Activated T-helper 1 cell treated with anti-CD3 and anti-CD28 coated beads, Interleukin-12 subunit alpha, Interleukin-12 subunit beta, Interleukin-2, Interleukin-4 antibody, amounts not matched to agents 30 ng/mL and 10 ng/mL and 1 ng/mL, durations not matched to agents 14 hours and 24 hours and 36 hours (primary cell): Measurements from ENCODE around the gene TNRC18. TPM values are rescaled to one million over a fixed set of nuclear protein-coding genes. Genes with fewer than 3 reads are reported as not detected.

Experiments used
- DNase-seq: peaks from one replicate; pipeline ENCODE4 v3.0.0; 2021; ENCODE audit warnings: low spot score
- H3K27ac Mint-ChIP-seq: one replicate; pipeline ENCODE4 v1.8.0; 2021; ENCODE audit warnings: mild to moderate bottlenecking, mixed read lengths
- H3K27me3 Mint-ChIP-seq: one replicate; pipeline ENCODE4 v1.8.0; 2022; ENCODE audit warnings: mild to moderate bottlenecking, moderate library complexity, mixed read lengths; ENCODE audit not compliant: insufficient read depth
- H3K36me3 Mint-ChIP-seq: one replicate; pipeline ENCODE4 v1.8.0; 2021; ENCODE audit warnings: low read depth, mixed read lengths
- H3K4me1 Mint-ChIP-seq: one replicate; pipeline ENCODE4 v1.8.0; 2021; ENCODE audit warnings: low read depth, mixed read lengths
- H3K4me3 Mint-ChIP-seq: one replicate; pipeline ENCODE4 v1.8.0; 2021; ENCODE audit warnings: mild to moderate bottlenecking, moderate library complexity, mixed read lengths
- H3K9me3 Mint-ChIP-seq: one replicate; pipeline ENCODE4 v1.8.0; 2021; ENCODE audit warnings: mixed read lengths
- intact Hi-C: fragments of 100-400 bp; cut with micrococcal nuclease; formaldehyde crosslinking; loops from one replicate; pipeline ENCODE4 v1.15.1; 2024
- total RNA-seq: library from RNA; stranded (reverse); gene quantifications from 2 replicates; pipeline ENCODE4 v1.2.3, GENCODE V29; 2022

TNRC18 gene
- total RNA-seq, 1 donor from 2014 or later, result 48.7 TPM

DNA sequence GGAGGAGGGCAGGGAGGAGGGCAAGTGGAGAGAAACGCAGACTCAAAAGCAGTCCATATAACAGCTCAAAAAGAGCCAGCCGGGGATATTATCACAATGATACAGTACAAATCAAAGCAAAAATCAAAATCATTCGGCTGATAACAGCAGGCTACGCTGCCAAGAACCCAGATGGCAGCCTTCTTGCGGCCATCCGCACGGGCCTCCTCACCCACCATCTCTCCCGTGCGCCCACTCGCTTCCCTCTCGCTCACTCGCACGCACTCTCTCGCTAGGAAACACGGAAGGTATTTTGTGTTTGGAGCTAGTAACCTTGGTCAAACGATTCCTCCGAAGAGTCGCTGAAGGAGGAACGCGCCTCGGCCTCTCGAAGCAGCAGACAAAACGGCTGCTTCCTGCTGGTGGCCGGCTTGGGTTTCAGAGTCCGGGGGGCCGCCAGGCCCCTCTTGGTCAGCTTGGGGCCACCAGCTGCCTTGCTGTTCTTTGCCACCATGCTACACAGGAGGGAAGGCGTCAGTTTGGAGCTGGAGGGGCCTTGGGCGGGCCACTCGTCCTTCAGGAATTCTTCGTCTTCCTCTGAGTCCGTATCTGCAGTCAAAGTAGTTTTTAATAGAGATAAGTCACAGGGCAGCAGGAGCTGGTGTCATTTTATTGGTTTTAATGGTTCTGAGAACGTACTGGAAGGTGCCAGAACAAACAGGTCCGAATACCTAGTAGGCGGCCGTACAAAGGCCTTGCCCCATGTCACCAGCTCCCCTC is 71.9 kb downstream of the TNRC18 start:
- Mint-ChIP-seq H3K4me1 (peaks cover 17% of the 10 kb centered on the region), H3K27ac (no peak overlapping the region), H3K4me3 (no peak overlapping the region), H3K36me3 (peaks cover 28% of the 10 kb centered on the region), H3K27me3 (no peaks in the 10 kb centered on the region), H3K9me3 (no peaks in the 10 kb centered on the region)
- DNase-seq, result no peak
- intact Hi-C loops, result no loop called here

DNA sequence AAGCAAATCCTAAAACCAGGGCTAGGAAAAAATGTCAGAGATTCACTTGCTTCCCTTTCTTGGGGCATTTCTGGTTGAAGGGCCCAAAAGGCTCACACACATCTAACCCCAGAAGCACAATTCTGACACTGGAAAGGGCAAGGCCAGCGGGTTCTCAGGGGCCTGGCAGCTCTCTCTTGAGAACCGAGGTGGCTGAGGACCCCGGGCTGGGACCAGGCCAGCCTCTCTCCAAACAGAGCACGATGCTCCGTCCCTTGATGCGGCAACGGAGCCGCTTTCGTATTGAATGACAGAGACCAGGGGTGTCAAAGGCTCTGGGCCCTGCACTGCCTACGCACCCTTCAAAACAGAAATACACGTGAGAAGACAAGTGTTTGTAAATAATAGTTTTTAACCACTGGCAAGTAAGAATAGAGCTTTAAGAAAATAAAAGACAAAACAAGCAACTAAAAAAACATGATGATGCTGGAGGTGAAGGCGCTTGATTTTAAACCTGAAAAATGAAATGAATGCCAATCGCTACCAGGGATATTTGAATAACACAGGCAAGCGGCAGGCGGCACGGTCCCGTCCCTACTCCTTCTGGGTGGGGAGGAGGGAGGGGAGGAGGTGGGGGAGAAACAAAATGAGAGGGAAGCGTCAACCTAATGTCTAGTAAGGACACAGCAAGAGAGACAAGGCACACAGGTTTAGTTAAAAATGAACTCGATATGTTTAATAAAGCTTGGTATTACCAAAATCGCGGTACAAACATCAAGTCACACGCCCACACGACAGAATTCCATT is 72.8 kb downstream of the TNRC18 start:
- Mint-ChIP-seq H3K4me3 (no peak overlapping the region), H3K36me3 (peaks cover 25% of the 10 kb centered on the region), H3K27me3 (no peaks in the 10 kb centered on the region), H3K4me1 (peaks cover 17% of the 10 kb centered on the region), H3K9me3 (no peaks in the 10 kb centered on the region), H3K27ac (no peak overlapping the region)
- DNase-seq, result no peak
- intact Hi-C loops, result no loop called here

DNA sequence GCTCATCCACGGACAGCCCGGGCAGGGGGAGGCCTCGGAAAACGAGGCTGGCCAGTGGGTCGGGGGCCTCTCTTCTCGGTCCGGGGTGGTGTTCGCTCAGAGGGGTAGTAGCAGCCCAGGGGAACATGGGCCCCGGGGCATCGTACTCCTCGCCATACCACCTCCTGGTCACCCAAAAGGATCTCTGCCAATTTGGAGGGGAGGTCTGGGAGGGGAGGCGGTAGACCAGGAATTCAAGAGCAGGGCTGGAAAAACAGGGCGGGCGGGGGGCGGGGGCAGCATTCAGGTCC is 73.5 kb downstream of the TNRC18 start:
- H3K9me3 Mint-ChIP-seq, result no peaks in the 10 kb centered on the region
- H3K27me3 Mint-ChIP-seq, result no peaks in the 10 kb centered on the region
- intact Hi-C loops, result no loop called here
- no peak for DNase-seq
- peaks cover 25% of the 10 kb centered on the region for H3K36me3 Mint-ChIP-seq
- no peak overlapping the region for H3K4me3 Mint-ChIP-seq
- H3K27ac Mint-ChIP-seq, result no peak overlapping the region
- H3K4me1 Mint-ChIP-seq, result peaks cover 12% of the 10 kb centered on the region

DNA sequence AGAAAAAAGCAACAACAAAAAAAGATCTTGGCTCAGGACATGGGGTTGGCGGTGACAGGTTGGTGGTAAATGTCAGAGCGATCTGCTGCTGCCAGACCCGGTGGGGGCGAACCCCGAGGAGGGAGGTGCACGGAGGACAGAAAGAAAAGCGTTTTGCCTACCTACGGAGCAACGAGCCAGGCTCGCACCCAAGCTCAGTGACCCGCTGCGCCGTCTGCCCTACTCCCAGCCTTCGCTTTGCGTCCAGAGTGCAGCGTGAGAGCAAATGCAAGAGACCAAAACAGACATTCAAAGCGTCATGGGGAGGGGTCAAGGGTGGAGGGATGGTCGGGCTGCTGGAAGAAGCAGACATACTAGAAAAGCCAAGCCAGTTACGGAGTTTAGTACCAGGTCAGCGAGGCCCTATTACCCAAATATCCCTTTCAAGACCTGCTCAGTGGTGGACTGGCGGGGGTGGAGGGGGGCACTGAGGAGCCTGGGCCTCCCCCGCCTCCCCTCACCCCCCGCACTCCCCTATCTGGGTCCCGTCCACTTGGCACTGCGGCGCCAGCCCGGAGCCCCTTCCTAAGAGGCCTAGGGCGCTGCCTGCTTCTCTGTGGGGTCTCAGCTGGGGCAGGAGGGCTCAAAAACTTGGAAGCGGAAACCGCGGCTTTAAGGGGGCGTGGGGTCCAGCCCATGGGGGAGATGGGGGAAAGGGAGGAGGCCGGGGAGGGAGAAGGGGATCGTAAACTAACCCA is 74.0 kb downstream of the TNRC18 start:
- Mint-ChIP-seq H3K9me3 (peaks cover 4% of the 10 kb centered on the region), H3K36me3 (peaks cover 25% of the 10 kb centered on the region), H3K27me3 (no peaks in the 10 kb centered on the region), H3K4me3 (no peak overlapping the region), H3K4me1 (peaks cover 6% of the 10 kb centered on the region), H3K27ac (no peak overlapping the region)
- intact Hi-C loops, result no loop called here
- DNase-seq, result no peak

DNA sequence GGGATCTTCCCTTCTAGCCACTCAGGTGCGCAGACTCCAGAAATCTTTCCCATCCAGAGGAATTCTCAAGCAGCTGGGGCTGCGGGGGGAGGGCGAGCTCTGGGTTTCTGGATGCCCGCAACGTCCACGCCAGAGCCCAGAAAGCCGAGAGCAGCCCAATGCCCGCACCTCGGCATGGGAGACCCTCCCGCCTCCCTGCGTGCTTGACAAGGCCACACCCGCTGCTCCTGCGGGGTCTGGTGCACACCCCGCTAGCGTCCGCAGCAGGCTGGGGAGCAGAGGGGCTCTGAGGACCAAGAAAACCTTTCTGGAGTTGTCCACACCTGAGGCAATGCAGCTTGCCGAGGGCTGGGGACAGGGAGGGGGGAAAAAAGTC is 74.6 kb downstream of the TNRC18 start:
- peaks cover under 1% of the 10 kb centered on the region for H3K4me1 Mint-ChIP-seq

DNA sequence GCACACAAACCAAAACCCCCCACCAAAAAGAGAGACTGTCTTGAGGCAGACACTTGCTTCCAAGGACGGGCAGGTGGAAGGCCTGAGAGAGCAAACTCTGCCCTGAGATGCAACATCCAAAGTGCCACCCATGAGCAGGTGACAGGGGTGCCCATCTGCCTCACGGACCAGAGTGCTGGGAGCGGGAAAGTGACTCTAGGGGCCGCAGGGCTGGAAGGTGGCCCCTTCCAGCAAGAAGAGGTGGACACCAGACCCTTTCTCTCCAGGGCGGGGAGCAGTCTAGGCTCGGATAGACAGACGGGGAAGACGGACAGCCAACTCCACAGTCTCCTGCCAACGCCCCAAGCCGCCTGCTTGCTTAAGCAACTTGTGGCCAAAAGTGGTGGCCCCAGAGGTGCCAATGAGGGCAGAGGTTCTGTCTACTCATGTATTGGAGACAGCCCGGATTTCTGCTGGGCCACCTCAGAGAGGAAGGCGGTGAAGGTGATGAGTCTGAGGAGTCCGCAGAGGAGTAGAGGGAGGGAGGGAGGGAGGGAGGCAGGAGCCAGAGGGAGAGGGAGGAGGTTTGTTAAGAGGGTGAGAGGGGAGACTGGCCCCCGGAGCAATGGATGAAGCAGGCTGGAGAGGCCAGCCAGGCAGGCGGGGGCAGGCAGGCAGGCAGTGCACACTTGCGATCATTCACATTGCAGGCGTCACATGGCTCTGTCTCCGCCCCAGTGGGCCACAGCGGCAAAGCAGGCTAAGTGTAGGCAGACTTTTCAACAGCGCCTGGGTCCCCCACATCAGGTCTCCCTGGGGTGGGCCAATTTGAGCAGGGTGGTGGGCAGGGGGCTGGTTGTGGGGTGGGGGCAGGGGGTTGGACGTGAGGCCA is 75.3 kb downstream of the TNRC18 start:
- intact Hi-C loops, result no loop called here
- H3K4me3 Mint-ChIP-seq, result no peak overlapping the region
- no peak for DNase-seq
- H3K27me3 Mint-ChIP-seq, result no peaks in the 10 kb centered on the region
- H3K27ac Mint-ChIP-seq, result no peak overlapping the region
- peaks cover 12% of the 10 kb centered on the region for H3K9me3 Mint-ChIP-seq
- H3K36me3 Mint-ChIP-seq, result peaks cover 31% of the 10 kb centered on the region
- no peaks in the 10 kb centered on the region for H3K4me1 Mint-ChIP-seq

More for the DNA sequence above, 74.6 kb downstream of the TNRC18 start:
- H3K9me3 Mint-ChIP-seq, result peaks cover 7% of the 10 kb centered on the region
- no peak overlapping the region for H3K27ac Mint-ChIP-seq
- H3K4me3 Mint-ChIP-seq, result no peak overlapping the region
- intact Hi-C loops, result no loop called here
- no peak for DNase-seq
- peaks cover 25% of the 10 kb centered on the region for H3K36me3 Mint-ChIP-seq
- H3K27me3 Mint-ChIP-seq, result no peaks in the 10 kb centered on the region

DNA sequence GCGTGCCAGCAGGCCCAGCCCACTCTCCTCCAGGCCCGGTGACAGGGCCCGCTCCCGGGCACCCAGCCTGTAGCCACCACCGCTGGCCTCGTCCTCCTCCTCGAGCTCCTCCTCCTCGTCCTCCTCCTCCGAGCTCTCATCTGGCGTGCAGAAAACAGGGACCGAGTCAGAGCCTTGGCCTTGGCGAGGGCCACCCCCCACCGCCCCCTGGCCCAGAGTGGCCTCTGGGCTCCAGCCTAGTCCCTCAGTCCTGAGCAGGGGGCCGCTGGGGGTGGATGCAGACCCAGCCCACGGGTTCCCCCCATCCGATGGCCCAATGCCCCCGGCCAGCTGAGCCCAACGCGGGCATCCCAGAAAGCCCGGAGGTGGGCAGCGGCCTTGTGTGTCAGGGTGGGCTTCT is 78.0 kb downstream of the TNRC18 start:
- intact Hi-C loops, result no loop called here
- no peak for DNase-seq
- Mint-ChIP-seq H3K9me3 (peaks cover 24% of the 10 kb centered on the region), H3K4me3 (no peak overlapping the region), H3K27ac (no peak overlapping the region), H3K36me3 (peaks cover 48% of the 10 kb centered on the region), H3K4me1 (peaks cover 5% of the 10 kb centered on the region), H3K27me3 (no peaks in the 10 kb centered on the region)

DNA sequence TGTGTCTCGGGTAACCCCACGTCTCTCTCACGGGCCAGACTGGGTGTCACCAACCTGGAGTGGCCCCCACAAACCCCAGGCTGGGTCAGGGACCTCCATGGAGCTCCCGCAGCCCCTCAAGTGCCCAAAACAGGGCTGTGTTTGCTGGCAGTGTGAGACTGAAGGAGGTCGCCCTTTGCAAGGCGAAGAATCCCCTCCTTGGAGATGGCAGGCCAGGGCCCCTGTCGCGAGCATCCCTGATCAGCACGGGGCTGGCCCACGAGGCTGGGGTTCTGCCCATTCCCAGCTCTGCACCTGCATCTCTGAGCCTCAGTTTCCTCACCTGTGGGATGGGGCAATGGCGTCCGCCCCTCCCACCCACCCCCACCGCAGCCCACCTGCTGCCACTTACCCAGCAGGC is 78.5 kb downstream of the TNRC18 start:
- H3K9me3 Mint-ChIP-seq, result peaks cover 25% of the 10 kb centered on the region
- intact Hi-C loops, result no loop called here
- H3K36me3 Mint-ChIP-seq, result peaks cover 49% of the 10 kb centered on the region
- DNase-seq, result no peak
- peaks cover 6% of the 10 kb centered on the region for H3K4me1 Mint-ChIP-seq
- no peak overlapping the region for H3K4me3 Mint-ChIP-seq
- H3K27ac Mint-ChIP-seq, result no peak overlapping the region
- H3K27me3 Mint-ChIP-seq, result no peaks in the 10 kb centered on the region

DNA sequence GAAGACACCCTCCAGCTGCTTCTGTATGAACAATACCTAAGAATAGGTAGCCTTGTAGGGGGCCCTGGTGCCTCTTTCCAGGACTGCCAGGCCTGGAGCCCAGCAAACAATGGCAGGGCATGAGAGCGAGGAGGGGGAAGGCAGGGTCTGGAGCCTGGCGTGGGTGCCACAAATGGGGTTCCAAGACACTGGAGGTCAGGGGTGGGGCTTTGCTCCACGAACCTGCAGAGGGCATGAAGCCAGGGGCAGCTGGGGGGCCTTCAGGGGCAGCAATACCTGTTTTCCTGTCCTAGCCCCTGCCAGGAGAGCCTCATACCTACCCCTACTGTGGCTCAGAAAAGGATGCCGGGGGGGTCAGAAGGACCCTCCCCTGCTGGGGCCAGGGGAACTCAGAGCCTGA is 79.3 kb downstream of the TNRC18 start:
- Mint-ChIP-seq H3K9me3 (peaks cover 29% of the 10 kb centered on the region), H3K27ac (no peak overlapping the region), H3K36me3 (peaks cover 54% of the 10 kb centered on the region), H3K4me3 (no peak overlapping the region), H3K4me1 (peaks cover 12% of the 10 kb centered on the region), H3K27me3 (no peaks in the 10 kb centered on the region)
- DNase-seq, result no peak
- intact Hi-C loops, result no loop called here

DNA sequence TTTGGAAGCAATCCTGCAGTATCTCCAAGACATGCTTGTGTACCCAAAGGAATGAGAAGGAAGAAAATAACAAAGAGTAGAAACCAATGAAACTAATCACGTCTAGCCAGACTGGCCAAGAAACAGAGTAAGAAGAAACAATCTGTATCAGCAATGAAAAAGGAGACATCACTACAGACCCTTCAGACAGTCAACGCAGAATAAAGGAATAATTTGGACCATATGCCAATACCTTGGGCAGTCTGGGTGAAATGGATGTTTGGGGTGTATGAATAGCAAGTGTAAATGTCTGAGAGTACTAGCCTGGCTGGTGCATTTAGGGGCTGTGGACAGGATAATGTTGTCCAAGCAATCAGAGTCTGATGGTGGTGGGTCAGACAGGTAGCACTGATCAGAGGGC is 79.8 kb downstream of the TNRC18 start:
- H3K9me3 Mint-ChIP-seq, result peaks cover 29% of the 10 kb centered on the region
- H3K4me1 Mint-ChIP-seq, result peaks cover 12% of the 10 kb centered on the region
- H3K27me3 Mint-ChIP-seq, result no peaks in the 10 kb centered on the region
- DNase-seq, result no peak
- no peak overlapping the region for H3K27ac Mint-ChIP-seq
- no peak overlapping the region for H3K4me3 Mint-ChIP-seq
- intact Hi-C loops, result no loop called here
- H3K36me3 Mint-ChIP-seq, result peaks cover 58% of the 10 kb centered on the region

DNA sequence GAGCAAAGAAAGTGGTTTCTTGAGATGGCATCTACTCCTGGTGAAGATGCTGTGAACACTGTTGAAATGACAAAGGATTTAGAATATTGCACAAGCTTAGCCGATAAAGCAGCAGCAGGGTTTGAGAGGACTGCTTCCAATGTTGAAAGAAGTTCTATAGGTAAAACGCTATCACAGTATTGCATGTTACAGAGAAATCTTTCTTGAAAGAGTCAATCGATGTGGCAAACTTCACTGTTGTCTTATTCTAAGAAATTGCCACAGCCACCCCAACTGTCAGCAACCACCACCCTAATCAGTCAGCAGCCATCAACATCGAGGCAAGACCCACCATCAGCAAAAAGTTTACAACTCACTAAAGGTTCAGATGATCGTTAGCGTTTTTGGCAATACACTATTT is 81.0 kb downstream of the TNRC18 start:
- Mint-ChIP-seq H3K4me3 (no peak overlapping the region), H3K36me3 (peaks cover 59% of the 10 kb centered on the region), H3K27ac (no peak overlapping the region), H3K27me3 (no peaks in the 10 kb centered on the region), H3K4me1 (peaks cover 12% of the 10 kb centered on the region), H3K9me3 (peaks cover 29% of the 10 kb centered on the region)
- no peak for DNase-seq
- intact Hi-C loops, result no loop called here

DNA sequence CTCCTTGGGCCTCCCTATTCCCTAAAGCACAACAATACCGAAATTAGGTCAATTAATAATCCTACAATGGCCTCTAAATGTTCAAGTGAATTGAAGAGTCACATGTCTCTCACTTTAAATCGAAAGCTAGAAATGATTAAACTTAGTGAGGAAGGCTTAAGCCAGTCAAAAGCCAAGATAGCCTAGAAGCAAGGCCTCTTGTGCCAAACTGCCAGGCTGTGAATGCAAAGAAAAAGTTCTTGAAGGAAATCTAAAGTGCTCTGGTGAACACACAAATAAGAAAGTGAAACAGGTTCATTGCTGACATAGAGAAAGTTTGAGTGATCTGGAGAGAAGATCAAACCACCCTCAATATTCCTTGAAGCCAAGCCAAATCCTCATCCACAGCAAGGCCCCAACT is 83.7 kb downstream of the TNRC18 start:
- Mint-ChIP-seq H3K4me1 (peaks cover 12% of the 10 kb centered on the region), H3K27ac (no peak overlapping the region), H3K27me3 (no peaks in the 10 kb centered on the region), H3K9me3 (peaks cover 43% of the 10 kb centered on the region), H3K36me3 (peaks cover 73% of the 10 kb centered on the region), H3K4me3 (no peak overlapping the region)
- no peak for DNase-seq
- intact Hi-C loops, result no loop called here
